Lower lobe of right lung (tissue), 2 donors: ENCODE measurements around the gene CHMP4A. TPM values are rescaled to one million over a fixed set of nuclear protein-coding genes. Genes with fewer than 3 reads are reported as not detected.
A peak's percentile ranks its signal among the peaks of the same experiment; 100 is the strongest.

Experiments used
- ATAC-seq, 2 donors: fragments of 200-7000 bp; cut with Tn5 transposase; one replicate each; pipeline ENCODE4 v1.9.1; 2020 to 2022; ENCODE audit warnings: mild to moderate bottlenecking in 2 of 2, moderate library complexity in 2 of 2
- DNase-seq: peaks from one replicate; pipeline ENCODE4 v3.0.0-alpha.2; 2020
- H3K27ac ChIP-seq: fragments of 200-600 bp; one replicate; pipeline ENCODE4 v1.8.0; 2022
- H3K27me3 ChIP-seq: fragments of 200-600 bp; one replicate; pipeline ENCODE4 v1.8.0; 2022; ENCODE audit warnings: low read depth
- H3K36me3 ChIP-seq: fragments of 200-600 bp; one replicate; pipeline ENCODE4 v1.8.0; 2022; ENCODE audit warnings: mild to moderate bottlenecking
- H3K4me1 ChIP-seq: fragments of 200-600 bp; one replicate; pipeline ENCODE4 v1.8.0; 2022
- H3K4me3 ChIP-seq: fragments of 200-600 bp; one replicate; pipeline ENCODE4 v1.8.0; 2022; ENCODE audit warnings: mild to moderate bottlenecking
- H3K9me3 ChIP-seq: fragments of 200-600 bp; one replicate; pipeline ENCODE4 v1.8.0; 2022
- intact Hi-C: fragments of 100-400 bp; cut with DNase I; formaldehyde crosslinking; loops from one replicate; pipeline ENCODE4 v1.11.0; 2022
- total RNA-seq: library from RNA; stranded (reverse); fragmentation: NEBNext Ultra II Directional; extraction: Animal tissue kit (Norgen Biotek cat#: 25700); gene quantifications from one replicate; pipeline ENCODE4 v1.2.1, GENCODE V29; 2021
- TF ChIP-seq, protein P1 (sequence below): fragments of 200-600 bp; IDR thresholded peaks from one replicate; pipeline ENCODE4 v1.8.0; 2022; ENCODE audit warnings: antibody characterized with exemption, mild to moderate bottlenecking
- donor health status: DM: no; HTN: yes; CAD: no; lungs with severe emphysema.

Gene CHMP4A
- total RNA-seq, 1 donor from 2014 or later: 41.9 TPM

DNA sequence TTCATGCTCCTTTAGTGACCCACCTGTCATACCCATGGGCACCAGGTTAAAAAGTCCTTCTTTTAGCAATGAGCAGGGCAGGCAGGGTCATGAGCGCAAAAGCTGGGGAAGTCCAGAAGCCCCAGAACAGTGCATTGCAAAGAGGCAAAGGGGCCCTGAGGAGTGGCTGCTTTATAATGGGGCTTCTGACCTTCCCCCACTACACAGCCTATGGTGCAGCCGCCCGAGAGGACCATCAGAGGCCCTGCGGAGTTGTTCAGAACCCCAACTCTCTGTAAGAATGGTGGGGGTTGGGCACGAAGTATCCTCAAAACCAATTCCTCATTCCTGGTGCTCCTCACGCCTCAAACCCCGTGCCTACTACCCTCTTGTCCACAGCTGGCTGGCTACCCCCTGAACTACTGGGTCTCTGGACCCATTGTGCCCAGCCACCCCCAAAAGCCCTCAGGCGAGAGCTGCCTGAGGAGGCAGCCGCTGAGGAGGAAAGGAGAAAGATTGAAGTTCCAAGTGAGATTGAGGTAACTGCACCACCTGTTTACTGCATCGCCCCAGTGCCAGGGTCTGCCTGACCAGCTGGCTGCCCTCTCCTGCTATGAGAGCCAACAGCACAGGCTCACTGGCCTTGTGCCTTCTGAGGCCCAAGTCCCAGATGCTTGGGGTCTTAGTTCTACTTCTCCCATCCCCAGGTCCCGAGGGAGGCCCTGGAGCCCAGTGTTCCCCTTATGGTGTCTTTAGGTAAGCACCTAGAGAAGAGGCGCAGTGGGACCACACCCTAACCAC lies 34.7 kb downstream of the CHMP4A start:
- intact Hi-C loops: no loop called here
- Histone ChIP-seq H3K27ac (no peak overlapping the region), H3K4me3 (no peak overlapping the region), H3K4me1 (no peaks in the 10 kb centered on the region), H3K9me3 (no peaks in the 10 kb centered on the region), H3K36me3 (peaks cover 93% of the 10 kb centered on the region), H3K27me3 (no peaks in the 10 kb centered on the region)
- no peak for DNase-seq
- no peak for ATAC-seq
- TF ChIP-seq, protein P1, sequence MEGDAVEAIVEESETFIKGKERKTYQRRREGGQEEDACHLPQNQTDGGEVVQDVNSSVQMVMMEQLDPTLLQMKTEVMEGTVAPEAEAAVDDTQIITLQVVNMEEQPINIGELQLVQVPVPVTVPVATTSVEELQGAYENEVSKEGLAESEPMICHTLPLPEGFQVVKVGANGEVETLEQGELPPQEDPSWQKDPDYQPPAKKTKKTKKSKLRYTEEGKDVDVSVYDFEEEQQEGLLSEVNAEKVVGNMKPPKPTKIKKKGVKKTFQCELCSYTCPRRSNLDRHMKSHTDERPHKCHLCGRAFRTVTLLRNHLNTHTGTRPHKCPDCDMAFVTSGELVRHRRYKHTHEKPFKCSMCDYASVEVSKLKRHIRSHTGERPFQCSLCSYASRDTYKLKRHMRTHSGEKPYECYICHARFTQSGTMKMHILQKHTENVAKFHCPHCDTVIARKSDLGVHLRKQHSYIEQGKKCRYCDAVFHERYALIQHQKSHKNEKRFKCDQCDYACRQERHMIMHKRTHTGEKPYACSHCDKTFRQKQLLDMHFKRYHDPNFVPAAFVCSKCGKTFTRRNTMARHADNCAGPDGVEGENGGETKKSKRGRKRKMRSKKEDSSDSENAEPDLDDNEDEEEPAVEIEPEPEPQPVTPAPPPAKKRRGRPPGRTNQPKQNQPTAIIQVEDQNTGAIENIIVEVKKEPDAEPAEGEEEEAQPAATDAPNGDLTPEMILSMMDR: no peak

DNA sequence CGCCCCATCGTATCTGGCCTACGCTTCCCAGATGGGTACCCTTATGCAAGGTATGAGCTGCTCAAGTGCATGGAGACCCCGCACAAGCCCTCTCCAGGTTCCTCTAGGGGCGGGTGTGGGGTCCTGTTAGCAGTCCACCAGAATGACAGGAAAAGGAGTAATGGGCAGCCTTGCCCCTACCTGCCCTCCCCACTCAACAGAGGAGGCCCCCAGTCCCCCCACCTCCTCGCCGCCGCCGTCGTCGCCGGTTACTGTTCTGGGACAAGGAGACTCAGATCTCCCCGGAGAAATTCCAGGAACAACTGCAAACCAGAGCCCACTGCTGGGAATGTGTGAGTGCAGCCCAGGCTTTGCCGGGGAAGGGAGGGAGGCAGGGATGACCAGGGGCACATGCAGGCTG lies 35.4 kb downstream of the CHMP4A start:
- H3K9me3 ChIP-seq: no peaks in the 10 kb centered on the region
- H3K36me3 ChIP-seq: peaks cover 92% of the 10 kb centered on the region
- DNase-seq (no peak), ATAC-seq (no peak)
- no peaks in the 10 kb centered on the region for H3K27me3 ChIP-seq
- H3K27ac ChIP-seq: no peak overlapping the region
- H3K4me3 ChIP-seq: no peak overlapping the region
- TF ChIP-seq, protein P1: no peak
- intact Hi-C loops: no loop called here
- H3K4me1 ChIP-seq: no peaks in the 10 kb centered on the region

DNA sequence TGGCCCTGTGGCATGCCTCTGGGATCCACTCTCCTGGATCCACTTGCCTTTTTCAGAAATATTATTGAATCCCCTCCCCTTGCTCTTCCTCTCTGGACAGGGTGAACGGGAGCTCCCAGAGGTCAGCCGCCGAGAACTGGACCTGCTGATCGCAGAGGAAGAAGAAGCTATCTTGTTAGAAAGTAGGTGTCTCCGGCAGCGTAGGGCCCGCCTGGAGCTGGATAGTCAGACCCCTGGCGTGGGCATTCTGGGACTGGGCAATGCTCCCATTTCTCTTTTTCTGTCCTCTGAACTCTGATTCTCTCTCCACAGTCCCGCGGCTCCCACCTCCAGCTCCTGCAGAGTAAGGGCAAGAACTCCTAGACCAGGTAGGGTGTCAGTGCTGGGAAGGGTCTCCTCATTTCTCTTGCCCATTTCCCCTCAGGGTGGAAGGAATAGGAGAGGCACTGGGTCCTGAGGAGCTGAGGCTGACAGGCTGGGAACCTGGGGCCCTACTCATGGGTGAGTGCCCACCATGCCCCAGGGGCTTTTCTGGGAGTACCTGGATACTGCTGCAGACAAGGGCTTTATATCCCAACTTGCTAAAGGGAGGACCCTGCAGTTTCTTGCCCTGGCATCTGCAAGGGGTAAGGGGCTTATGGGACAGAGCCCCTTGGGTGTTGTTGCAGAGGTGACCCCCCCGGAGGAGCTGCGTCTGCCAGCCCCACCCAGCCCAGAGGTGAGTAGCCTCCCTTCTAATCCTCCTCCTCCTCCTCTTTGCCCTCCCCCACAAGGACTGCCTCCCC lies 36.1 kb downstream of the CHMP4A start:
- Histone ChIP-seq H3K36me3 (peaks cover 92% of the 10 kb centered on the region), H3K9me3 (no peaks in the 10 kb centered on the region), H3K27me3 (no peaks in the 10 kb centered on the region), H3K27ac (no peak overlapping the region), H3K4me1 (peaks cover 2% of the 10 kb centered on the region), H3K4me3 (no peak overlapping the region)
- DNase-seq (no peak), ATAC-seq (no peak)
- TF ChIP-seq, protein P1: no peak
- intact Hi-C loops: no loop called here

DNA sequence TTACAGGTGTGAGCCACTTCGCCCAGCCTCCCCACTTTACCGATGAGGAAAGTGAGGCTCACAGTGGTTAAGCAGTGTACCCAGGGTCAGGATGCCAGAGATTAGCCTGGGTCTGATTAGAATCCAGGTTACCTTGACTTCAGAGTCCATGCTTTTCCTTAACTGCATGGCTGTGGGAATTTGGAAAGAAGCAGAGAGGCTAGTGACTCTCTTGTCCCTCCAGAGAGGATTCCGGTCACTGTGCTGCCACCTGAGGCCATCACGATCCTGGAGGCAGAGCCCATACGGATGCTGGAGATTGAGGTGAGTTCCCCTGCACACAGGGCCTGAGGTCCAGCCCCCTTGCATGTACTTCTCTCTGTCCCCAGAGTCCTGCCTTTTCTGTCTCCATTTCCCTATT lies 36.7 kb downstream of the CHMP4A start:
- H3K4me3 ChIP-seq: no peak overlapping the region
- DNase-seq: no peak
- ATAC-seq: no peak
- TF ChIP-seq, protein P1: no peak
- no peak overlapping the region for H3K27ac ChIP-seq
- H3K27me3 ChIP-seq: no peaks in the 10 kb centered on the region
- H3K9me3 ChIP-seq: no peaks in the 10 kb centered on the region
- H3K36me3 ChIP-seq: peaks cover 88% of the 10 kb centered on the region
- intact Hi-C loops: no loop called here
- peaks cover 8% of the 10 kb centered on the region for H3K4me1 ChIP-seq

DNA sequence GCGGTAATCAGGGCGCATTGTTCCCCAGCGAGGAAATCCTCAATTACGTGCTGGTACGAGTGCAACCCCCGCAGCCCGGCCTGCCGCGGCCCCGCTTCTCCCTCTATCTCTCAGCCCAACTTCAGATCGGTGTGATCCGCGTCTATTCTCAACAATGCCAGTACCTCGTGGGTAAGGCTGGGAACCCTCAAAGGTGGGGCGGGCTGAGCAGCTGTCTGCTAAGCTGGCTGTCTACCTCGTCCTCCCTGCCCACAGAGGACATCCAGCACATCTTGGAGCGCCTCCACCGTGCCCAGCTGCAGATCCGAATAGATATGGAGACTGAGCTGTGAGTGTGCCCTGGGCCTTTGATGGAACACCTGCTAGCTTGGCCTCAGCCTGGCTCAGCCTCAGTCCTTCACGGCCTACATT lies 40.4 kb downstream of the CHMP4A start:
- no peak overlapping the region for H3K27ac ChIP-seq
- peaks cover 13% of the 10 kb centered on the region for H3K4me1 ChIP-seq
- TF ChIP-seq, protein P1: no peak
- intact Hi-C loops: no loop called here
- H3K27me3 ChIP-seq: no peaks in the 10 kb centered on the region
- peaks cover 76% of the 10 kb centered on the region for H3K36me3 ChIP-seq
- no peaks in the 10 kb centered on the region for H3K9me3 ChIP-seq
- ATAC-seq: no peak
- DNase-seq: no peak
- peak overlapping the region; percentile 44 for H3K4me3 ChIP-seq
